HG03571 (cell line): ENCODE measurements around the gene SLC48A1.

Experiments
- ATAC-seq: cut with Tn5 transposase; IDR thresholded peaks from one replicate; pipeline ENCODE4 v1.9.1; 2021; ENCODE audit not compliant: unreplicated experiment

Gene SLC48A1

DNA sequence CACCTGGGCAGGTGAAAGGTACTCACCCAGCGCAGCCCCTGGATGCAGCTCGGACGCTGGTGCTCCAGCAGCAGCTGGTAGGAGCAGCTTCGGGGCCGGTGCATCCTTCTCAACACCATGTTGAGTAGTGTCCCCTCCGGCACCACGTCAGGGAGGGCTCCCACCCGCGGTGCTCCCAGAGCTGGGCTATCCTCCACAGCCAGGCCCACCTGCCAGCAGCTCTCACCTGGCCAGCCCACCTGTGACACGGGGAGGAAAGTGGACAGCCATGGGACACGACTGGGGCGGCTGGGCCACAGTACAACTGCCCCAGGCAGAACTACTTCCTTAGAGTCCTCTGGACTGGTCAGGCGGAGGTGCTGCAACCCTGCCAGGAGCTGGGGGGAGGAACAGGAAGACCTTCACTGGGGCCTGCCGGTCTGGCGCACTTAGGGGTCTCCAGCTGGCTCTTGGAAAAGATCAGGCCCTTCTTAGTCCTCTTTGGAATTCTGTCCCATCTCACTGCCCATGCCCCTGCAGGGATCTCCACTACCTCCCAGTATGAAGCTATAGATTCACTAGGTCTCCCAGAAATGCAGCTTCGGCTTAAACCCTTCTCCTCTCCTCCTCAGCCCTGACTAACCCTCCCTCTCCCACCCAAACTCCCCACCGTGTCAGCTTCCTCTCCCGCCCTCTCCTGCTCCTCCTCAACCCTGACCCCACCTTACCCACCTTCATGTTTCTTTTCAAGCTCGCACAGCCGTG, 15.0 kb upstream of the SLC48A1 start:
- ATAC-seq, result no peak

DNA sequence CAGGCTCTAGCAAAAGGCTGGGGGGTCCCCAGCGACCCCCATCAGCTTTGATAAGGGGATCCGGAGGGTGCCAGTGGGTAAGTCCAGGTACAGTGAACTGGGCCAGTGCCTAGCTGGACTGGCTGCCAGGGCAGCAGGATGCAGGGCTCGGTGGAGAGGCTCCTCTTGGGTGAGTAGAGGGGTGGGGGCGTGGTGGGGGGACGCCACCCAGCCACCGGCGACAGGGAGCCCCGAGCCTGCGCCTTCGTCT, 14.5 kb upstream of the SLC48A1 start:
- ATAC-seq, result no peak

DNA sequence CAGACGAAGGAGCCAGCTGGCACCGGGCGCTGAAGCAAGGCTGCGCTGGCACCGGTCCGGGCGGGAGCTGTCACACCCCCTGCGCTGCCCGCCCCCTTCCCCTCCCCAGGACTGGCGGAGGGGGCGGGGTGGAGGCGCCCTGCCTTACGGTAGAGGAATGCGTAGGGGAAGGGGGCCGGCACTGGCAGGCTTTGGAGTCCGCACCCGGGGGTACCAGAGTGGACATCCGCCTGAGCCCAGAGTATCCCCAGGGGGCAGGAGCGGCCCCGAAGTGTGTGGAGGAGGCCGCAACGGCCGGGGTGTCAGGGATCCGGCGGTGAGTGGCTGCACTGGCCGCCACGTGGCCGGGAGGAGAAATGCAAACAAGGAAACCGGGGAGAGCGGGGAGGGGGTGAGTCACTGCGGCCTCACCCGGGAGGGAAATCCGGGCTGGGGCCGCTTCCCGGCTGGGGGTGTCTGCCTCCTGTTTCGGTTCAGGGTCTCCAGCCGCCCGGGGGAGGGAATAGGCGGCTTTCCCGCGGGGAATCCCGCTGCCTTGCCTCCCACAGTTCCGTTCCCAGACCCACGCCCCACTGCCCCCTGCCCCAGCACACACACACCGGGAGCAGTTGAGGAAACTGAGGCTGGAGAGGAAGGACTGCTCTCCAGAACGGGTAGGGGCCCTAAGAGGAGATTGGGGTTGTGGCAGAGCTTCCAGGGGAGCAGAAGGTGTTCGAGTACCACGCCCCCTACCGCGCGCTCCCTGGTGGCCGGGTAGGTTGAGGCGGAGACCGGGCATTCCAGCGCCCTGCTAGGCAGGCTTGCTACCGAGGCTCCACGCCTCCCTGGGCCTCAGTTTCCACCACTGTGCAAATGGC, 14.0 kb upstream of the SLC48A1 start, which contains the start of gene RAPGEF3:
Gene RAPGEF3 (minus strand): TSS at position 47 of the 857 bp plus-strand sequence. CDS start 324 bp downstream, outside the sequence.
- ATAC-seq, result no peak

DNA sequence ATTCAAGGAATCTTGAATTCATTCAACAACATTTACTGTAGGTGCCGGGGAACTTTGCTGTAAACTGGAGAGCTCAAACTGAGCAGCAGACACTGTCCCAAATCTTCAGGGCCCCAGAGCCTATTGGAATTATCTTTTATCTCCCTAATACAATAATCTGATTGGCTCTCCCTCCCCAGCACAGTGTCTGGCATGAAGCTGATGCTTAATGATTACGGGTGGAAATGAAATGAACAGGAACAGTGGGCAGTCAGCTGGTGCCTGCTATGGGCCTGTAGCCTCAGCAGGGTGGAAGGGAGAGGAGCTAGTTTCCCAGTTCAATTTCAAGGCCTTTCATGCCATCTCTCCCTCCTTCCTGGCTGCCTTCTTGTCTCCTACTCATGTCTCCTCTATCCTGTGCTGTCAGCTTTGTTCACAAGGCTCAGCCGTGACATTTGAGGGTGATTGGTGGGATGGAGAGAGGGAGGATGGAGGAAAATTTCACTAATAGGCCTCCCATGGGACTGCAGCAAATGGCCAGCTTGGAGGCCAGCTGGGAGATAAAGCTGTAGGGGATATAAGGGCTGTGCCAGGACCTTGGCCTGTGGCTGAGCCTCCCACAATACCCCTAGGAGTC, 10.1 kb upstream of the SLC48A1 start:
- ATAC-seq, result no peak

DNA sequence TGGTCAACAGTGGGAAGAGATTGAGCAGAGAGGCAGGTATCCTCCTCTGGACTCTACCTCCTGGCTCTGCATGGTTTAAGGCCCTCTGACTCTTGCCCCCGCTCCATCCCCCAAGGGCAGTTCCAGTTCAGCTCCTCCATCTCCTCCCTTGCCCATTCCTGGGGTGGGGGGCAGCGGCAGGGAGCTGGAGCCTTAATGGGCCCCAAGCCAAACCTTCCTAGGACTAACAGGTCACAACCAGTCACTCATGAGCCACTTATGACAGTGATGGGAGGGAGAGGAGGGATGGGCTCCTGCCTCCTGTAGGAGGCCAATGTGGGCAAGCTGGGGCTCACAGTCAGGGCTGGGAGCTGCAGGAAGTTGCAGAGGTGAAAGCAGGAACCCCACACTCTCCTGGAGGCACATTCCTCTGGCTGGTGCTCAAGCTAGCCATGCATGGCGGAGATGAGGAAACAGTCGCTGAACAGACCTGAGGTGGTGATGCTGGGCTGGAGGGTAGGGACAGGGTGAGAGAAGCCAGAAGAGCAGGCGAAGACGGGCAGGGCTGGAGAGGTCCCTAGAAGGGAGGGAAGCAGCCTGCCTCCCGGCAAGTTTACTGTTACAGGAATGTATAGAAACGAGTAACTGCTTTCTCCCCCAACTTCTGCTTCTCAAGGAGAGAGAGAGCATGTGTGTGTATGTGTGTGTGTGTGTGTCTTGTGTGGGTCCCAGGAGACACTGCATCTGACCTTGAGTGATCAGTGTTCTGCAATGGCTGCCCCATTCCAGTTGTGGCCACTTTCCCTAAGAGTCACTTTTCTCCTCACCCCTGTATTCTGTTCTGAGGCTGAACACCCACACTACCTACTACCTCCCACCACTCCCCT, 9.3 kb upstream of the SLC48A1 start:
- ATAC-seq, result no peak

DNA sequence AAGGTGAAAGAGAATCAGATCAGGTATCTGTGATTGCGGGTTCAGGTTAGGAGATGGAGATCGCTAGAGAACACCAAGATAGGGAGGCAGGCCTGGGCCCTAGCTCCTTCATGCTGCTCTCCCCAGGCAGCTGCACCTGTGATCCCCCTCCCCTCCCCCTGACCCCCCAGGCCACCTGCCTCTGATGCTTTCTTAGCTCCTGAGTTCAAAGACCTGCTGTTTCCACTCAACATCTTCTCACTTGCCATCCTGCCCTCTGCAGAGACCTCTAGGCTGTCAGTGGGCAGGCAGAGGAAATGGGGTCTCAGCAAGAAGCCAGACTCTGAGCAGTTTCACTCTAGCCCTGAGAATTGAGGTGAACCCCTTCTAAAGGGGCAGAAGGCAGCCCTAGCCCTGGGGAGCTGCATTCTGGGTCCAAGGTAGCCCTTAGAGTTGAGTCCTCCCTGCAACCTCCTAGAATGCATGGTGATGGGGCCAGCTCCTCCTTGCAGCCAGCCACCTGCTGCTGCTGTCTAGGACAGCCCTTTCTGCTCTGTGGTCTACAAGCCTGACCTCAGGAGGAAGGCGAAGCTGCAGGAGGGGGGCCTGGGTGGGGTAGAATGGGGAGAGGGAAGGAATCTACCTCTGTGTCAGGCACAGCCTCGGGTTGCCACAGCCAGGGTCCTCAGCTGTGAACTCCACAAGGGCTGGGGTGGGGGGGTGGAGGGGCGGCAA, 6.4 kb upstream of the SLC48A1 start:
- ATAC-seq, result no peak

DNA sequence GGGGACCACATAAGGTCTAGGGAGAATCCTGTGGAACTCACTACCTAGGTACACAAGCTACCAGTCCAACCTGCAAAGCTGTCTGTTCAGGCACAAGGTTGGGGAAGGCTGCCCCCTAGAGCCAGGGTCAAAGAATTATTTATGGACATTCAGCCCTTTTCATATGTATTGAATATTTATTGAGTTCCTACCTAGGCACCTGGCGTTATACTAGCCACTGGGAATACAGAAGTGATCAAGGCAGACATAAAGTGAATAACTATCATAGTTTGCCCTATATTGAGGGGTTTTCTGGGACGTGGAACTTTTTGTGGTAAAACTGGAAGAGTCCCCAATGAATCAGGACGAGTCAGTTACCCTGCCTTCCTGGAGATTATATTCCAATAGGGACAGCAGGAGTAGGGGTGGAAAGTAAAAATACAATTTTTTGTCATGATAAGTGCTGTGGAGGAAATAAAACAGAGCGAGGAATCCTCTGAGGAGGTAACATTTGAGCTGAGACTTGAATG, 5.8 kb upstream of the SLC48A1 start:
- ATAC-seq, result no peak

DNA sequence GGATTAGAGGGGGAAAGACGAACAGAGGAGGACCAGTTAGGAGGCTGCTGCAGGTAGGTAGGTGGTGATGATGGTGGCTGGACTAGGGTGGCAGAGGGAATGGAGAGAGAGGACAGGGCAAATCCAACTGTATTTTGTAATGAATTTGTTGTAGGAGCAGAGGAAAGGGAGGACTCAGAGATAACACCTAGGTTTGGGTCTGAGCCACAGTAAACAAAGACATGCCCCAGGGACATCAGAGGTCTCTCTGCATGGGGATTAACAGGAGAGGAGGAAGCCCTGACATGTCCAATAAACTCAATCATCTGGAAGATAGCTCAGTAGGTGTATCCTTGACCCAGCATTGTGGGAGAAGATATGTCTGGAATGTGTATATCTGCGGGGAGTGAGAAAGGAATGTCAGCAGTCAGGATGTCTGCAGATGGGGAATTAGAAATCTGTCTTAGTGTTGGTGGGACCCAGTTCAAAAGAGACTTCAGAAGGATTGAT, 4.7 kb upstream of the SLC48A1 start:
- ATAC-seq, result no peak

DNA sequence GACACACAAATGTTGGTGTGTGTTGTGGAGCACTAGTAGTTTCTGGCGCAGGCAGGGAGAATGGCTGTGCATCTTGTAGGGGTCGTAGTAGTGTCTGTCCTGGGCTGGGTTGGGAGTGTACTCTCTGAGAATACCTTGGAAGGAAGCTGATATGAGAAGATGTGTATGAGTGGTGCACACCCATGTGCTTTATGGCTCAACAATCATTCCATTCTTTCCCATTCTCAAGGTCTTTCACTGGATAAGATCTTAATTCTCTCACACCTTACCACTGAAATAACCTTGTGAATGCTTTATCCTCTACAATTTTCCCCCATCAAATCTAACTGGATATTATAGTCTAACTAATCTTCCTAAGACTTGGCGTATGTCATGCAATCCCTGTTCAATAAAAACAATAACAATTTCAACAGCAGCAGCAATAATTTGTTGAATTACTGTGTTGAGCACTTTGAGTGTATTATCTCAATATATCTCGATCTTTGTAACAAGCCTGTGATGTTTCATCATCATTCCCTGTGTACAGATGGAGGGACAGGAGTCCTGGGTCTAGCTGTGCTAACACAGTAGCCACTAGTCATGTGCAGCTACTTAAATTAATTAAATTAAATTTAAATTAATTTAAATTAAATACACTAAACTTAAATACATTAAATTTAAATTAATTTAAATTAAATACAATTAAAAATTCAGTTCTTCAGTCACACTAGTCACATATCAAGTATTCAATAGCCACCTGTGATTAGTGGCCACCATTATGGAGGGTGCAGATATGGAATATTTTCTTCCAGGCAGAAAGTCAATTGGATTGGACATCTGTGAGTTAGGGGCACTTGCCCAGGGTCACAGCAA, 3.6 kb upstream of the SLC48A1 start:
- no peak for ATAC-seq

DNA sequence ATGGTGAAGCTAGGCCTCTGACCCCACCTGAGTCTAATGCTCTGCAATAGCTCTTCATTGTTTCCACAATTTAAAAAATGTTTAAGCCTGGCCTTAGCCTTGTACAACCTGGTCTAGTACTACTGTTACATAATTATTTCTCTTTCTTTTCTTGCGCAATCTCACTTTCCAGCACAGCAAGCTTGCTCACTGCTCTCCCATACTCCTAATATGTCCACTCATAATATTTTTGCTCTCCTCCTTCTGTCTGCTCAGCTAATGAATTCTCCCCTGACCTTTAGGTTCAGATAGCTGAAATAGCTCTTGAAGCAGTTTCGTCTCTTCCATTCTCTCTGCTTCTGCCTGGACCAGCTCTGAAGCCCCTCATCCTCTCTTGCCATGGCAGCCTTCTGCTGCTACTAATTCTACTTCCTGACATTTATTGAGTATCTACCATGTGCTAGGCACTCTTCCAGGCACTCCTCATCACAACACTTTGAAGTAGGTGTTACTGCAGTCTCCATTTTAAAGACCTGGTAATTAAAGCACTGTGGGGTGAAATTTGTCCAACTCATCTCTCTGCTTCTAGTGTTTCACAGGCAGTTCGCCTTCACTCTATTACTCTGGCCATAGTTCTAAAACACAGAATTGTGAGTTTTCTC, 2.8 kb upstream of the SLC48A1 start:
- ATAC-seq, result no peak

DNA sequence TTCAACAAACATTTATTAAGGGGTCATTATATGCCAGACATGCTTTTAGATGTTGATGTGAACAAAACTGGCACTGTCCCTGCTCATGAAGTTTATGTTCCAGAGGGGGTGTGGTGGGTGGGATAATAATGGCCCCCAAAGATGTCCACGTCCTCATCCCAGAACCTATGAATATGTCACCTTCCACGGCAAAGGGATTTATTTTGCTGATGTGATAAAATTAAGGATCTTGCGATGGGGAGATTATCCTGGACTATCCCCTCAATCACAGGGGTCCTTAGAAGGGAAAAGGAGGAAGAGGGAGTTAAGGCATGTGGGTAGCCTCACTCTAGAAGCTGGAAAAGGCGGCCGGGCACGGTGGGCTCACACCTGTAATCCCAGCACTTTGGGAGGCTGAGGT, 1.7 kb upstream of the SLC48A1 start:
- no peak for ATAC-seq

DNA sequence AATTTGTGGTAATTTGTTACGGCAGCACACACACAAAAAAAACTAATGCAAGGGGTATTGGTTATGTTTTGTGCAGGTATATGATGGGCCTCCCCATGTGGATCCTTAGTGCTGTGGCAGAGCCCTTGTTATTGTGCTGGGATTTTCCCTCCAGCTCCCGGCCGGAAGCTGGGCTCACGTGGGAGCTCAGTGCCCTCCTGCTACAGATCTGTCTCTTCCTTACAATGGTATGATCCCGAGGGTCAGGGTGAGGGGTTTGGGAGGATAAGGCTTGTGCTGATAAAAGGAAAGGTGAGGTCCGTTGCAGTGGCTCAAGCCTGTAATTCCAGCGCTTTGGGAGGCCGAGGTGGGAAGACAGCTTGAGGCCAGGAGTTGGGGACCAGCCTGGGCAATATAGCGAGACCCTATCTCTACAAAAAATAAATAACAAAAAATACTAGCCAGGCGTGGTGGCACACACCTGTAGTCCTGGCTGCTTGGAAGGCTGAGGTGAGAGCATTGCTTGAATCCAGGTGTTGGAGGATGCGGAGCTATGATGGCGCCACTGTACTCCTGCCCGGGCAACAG, 861 bp upstream of the SLC48A1 start:
- no peak for ATAC-seq

DNA sequence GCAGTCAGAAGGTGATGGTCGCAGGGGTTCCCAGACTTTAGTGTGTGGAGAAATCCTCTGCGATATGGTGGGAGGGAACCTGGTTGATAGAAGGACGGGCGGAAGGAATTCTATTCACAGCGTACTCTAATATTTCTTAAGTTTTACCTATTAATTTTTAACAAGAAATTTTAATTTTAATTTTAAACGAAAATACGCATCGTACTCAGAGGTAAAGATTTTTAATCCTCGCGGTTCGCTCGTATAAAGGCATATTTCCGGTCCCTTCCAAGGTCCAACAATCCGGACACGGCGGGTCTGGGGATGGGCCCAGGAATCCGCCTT, 338 bp upstream of the SLC48A1 start:
- no peak for ATAC-seq

DNA sequence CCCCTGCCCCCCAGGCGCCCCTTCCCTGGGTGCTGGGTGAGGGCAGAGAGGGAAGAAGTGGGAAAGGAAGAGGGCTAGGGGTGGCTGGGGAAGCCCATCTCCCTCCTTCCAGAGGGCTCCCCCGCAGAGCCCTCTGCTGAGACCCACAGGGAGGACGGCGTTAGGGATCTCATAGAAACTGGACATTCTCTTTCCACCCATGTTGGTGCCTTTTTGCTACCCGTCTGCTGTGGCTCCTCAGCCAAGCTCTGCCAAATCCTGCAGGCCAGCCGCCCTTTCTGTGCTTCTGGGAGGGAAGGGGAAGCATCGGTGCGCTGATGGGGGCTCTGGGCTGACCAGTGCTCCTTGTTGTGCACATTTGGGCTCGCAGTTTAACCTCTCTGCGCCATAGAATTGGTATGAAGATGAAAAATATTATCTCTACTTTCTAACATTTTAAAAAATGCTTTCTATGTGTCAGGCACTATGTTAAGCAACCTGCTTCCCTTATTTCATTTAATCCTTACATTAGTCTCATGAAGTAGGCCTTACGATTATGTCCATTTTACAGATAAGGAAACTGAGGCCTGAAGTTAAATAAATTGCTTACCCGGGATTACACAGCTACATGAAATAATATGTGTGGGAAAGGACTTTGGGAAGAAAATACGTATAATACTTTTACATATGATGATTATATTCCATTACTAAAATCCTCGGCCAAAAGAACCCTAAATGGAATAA, 981 bp downstream of the SLC48A1 start:
- no peak for ATAC-seq

DNA sequence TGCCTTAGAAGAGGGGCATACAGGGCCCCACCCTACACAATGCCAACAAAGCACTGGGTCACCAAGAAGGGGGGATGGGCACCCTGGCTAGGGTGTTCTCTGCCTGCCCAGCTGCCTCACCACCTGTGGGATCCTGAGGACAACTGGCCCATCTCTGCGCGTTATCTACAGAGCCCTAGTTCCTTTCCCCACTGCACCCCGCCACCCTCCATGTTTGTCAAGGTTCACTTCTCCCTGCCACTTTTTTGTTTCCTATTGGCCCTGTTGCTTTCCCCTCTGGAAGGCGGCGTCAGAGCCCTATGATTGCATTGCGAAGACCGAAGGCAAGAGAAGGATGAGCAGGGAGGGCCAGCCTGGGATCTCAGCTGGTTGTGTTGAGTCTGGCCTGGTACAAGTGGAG, 1.6 kb downstream of the SLC48A1 start:
- no peak for ATAC-seq

DNA sequence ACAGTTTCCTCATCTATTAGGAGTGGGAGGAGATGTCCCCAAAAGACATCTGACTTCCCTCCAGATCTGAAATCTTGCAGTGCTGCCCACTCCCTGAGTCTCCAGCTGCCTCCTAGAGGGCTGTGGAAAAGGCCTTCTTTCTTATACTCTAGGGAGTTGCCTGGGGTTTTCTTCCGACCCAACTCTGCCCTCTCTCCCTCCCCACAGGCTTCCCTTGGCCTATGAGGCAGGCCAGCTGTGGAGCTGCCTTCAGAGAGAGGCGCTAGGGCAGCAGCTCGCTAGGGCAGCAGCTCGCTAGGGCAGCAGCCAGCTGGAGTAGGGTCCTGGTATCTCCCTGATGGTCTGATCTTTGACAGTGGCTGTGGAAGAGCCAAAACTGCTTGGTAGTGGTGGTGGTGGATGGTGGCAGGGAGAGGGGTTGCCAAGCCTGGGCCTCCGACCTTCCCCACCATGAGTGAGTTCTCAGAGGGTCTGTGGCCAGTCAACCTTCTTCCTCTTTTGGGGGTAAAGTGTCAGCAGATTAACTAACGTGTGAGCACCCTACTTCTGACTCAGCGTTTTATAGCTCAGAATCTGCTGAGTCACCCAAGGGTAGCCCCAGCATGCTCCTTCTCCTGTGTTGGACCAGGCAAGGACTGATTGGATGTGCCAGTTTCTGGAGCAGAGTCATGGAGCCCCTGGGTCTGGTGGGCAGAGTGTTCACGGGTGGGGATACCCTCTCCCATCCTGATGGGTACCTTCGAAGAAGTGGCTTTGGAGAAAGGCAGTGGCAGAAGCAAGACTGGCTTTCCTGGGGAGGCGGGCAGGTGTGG, 2.3 kb downstream of the SLC48A1 start:
- ATAC-seq, result no peak

DNA sequence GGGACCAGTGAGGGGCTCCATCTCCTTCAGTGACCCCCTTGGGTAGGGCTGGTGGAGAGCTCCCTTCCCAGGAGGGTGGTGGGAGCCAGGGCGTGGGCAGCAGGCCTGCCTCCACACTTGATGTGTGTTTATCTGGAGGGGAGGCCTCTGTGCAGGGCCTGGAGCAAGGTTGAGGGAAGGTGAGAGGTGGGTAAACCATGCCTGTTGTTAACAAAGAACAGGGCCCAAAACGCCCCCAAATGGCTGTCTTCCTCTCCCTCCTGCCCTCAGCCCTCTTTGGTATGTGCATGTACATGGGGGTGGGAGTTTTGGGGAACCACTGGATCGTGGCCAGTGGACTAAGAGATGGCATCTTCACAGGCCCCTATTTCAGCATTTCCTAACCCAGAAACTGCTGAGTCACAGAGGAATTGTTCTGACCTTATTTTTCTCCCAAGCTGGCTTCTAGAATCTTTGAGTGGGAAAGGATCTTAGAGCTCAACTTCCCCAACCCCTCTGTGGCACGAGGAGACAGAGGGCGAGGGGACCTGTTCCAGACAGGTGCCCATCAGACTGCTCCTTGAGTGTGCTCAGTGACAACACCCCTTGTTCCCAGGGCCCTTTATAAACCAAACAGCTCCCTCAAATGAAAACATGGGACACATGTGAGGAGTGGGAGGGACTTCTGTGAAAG, 3.6 kb downstream of the SLC48A1 start:
- no peak for ATAC-seq
